Measurements from ENCODE around the gene ADPRS. TPM values are rescaled to one million over a fixed set of nuclear protein-coding genes. Genes with fewer than 3 reads are reported as not detected.

Gene ADPRS
- total and polyA plus RNA-seq, 7 donors = 21.6 to 49.6 (median 30.0) TPM

- H3K4me3 ChIP-seq = no peak overlapping the region
- H3K27ac ChIP-seq = no peak overlapping the region
- H3K36me3 ChIP-seq = peaks cover 3 to 16% (median 11%) of the 10 kb centered on the region in 4 donors
- H3K4me1 ChIP-seq = peaks cover 0 to 43% (median 36%) of the 10 kb centered on the region in 4 donors
- DNase-seq = peak; percentile 62
- H3K9me3 ChIP-seq = no peaks in the 10 kb centered on the region
- TF ChIP-seq EP300 (IDR thresholded peaks at IDR 0.05) (no peak), POLR2AphosphoS5 (IDR thresholded peaks at IDR 0.05) (no peak), CTCF (IDR thresholded peaks at IDR 0.05) (no peak), POLR2A (IDR thresholded peaks at IDR 0.05) (no peak)
- H3K27me3 ChIP-seq = peaks cover 0 to 12% (median 0%) of the 10 kb centered on the region in 3 donors
- 93 to 94% methylated on average over 31 of the region's 31 CpGs for WGBS, 2 donors
- intact Hi-C loops (cut with DNase I) = loop anchor here (5.0 kb wide), 1 partner anchor 155 kb away; the partner anchor contains the start of gene AGO3
Observed at GRCh38 chr1:36087233-36088123, 1.2 kb upstream of the ADPRS start.

GRCh38 chr1:36088265-36088576, 471 bp upstream of the ADPRS start:
- 29 to 32% methylated on average over 8 of the region's 8 CpGs for WGBS, 2 donors
- Histone ChIP-seq H3K4me1 (peaks cover 0 to 43% (median 36%) of the 10 kb centered on the region in 4 donors), H3K36me3 (peaks cover 9 to 24% (median 18%) of the 10 kb centered on the region in 4 donors), H3K4me3 (peak overlapping the region; percentile 86 to 96 (median 94)), H3K9me3 (no peaks in the 10 kb centered on the region), H3K27ac (peak overlapping the region; percentile 88 to 92 (median 90)), H3K27me3 (peaks cover 0 to 12% (median 0%) of the 10 kb centered on the region in 3 donors)
- intact Hi-C loops (cut with DNase I) = loop anchor here (5.0 kb wide), 1 partner anchor 156 kb away; the partner anchor contains the start of gene AGO3
- DNase-seq = no peak
- TF ChIP-seq POLR2AphosphoS5 (IDR thresholded peaks at IDR 0.05) = no peak
- no peak for TF ChIP-seq CTCF (IDR thresholded peaks at IDR 0.05)
- no peak for TF ChIP-seq POLR2A (IDR thresholded peaks at IDR 0.05)
- no peak for TF ChIP-seq EP300 (IDR thresholded peaks at IDR 0.05)

- no peak for TF ChIP-seq EP300 (IDR thresholded peaks at IDR 0.05)
- no peak for TF ChIP-seq POLR2A (IDR thresholded peaks at IDR 0.05)
- no peak for TF ChIP-seq CTCF (IDR thresholded peaks at IDR 0.05)
- TF ChIP-seq POLR2AphosphoS5 (IDR thresholded peaks at IDR 0.05) = no peak
- peaks cover 0 to under 1% (median 0%) of the 10 kb centered on the region in 3 donors for H3K27me3 ChIP-seq
- H3K36me3 ChIP-seq = peaks cover 13 to 37% (median 29%) of the 10 kb centered on the region in 4 donors
- peak; percentile 42 for DNase-seq
- peak overlapping the region; percentile 88 to 92 (median 90) for H3K27ac ChIP-seq
- WGBS, 2 donors = 4 to 5% methylated on average over 32 of the region's 32 CpGs
- H3K4me1 ChIP-seq = peaks cover 0 to 35% (median 25%) of the 10 kb centered on the region in 4 donors
- intact Hi-C loops (cut with DNase I) = loop anchor here (5.0 kb wide), 1 partner anchor 157 kb away; the partner anchor contains the start of gene AGO3
- H3K4me3 ChIP-seq = peak overlapping the region; percentile 86 to 96 (median 94)
- H3K9me3 ChIP-seq = no peaks in the 10 kb centered on the region
Observed at GRCh38 chr1:36089393-36090121, 865 bp downstream of the ADPRS start.

GRCh38 chr1:36091141-36091540, 2.4 kb downstream of the ADPRS start:
- 93 to 97% methylated on average over 4 of the region's 4 CpGs for WGBS, 2 donors
- peaks cover 0 to 32% (median 22%) of the 10 kb centered on the region in 4 donors for H3K4me1 ChIP-seq
- peak; percentile 35 for DNase-seq

More at GRCh38 chr1:36091141-36091540, 2.4 kb downstream of the ADPRS start:
- Histone ChIP-seq H3K27ac (no peak overlapping the region), H3K27me3 (no peaks in the 10 kb centered on the region), H3K9me3 (no peaks in the 10 kb centered on the region), H3K36me3 (peaks cover 13 to 51% (median 31%) of the 10 kb centered on the region in 4 donors), H3K4me3 (no peak overlapping the region)
- no peak for TF ChIP-seq POLR2A (IDR thresholded peaks at IDR 0.05)
- intact Hi-C loops (cut with DNase I) = no loop called here
